Lower leg skin (tissue), 4 donors: ENCODE measurements around the gene ZNF77. TPM values are rescaled to one million over a fixed set of nuclear protein-coding genes. Genes with fewer than 3 reads are reported as not detected.

Experiments
- DNase-seq, 2 donors: peaks; one replicate each; pipeline ENCODE4 v3.0.0-alpha.2; 2019; ENCODE audit warnings: low spot score in 2 of 2
- H3K4me3 ChIP-seq: fragments of 200-600 bp; sonication (generic); 2 replicates; pipeline ENCODE4 v1.5.1; 2017; ENCODE audit warnings: mild to moderate bottlenecking, low read depth; ENCODE audit not compliant: poor library complexity, severe bottlenecking
- CTCF ChIP-seq, 3 donors: fragments of 450-650 bp; IDR thresholded peaks; one replicate each; pipeline ENCODE4 v1.5.1; 2016; ENCODE audit warnings: antibody characterized with exemption in 3 of 3, mild to moderate bottlenecking in 3 of 3, moderate library complexity in 2 of 3
- POLR2A ChIP-seq, 2 donors: fragments of 450-650 bp; IDR thresholded peaks; one replicate each; pipeline ENCODE4 v1.6.1; 2016 to 2017; ENCODE audit warnings: antibody characterized with exemption in 2 of 2, mild to moderate bottlenecking in 1 of 2, moderate library complexity in 1 of 2
- WGBS, 2 donors: methylation state at CpG; one replicate each; pipeline ENCODE4 v1.1.5; 2018; 5-methylcytosine and 5-hydroxymethylcytosine counted together
- intact Hi-C: fragments of 100-400 bp; cut with DNase I; formaldehyde crosslinking; loops from one replicate; pipeline ENCODE4 v1.15.0; 2023; ENCODE audit warnings: low total_unique reads
- total RNA-seq, 4 donors: library from RNA; depleted of rRNA; stranded (reverse); fragments of >200 nt; gene quantifications; one replicate each; pipeline ENCODE4 v1.1.0, GENCODE V29; 2016

ZNF77 gene
- total RNA-seq, 4 donors from 2014 or later = 3.7 to 5.9 (median 4.8) TPM

- no peak for DNase-seq
- TF ChIP-seq CTCF (IDR thresholded peaks at IDR 0.05) (no peak), POLR2A (IDR thresholded peaks at IDR 0.05) (no peak)
- H3K4me3 ChIP-seq = no peak overlapping the region
- 8% methylated on average over 15 of the region's 15 CpGs for WGBS, 2 donors
- intact Hi-C loops = no loop called here
Measured at GRCh38 chr19:2976609-2977000, 31.8 kb upstream of the ZNF77 start.

GRCh38 chr19:2974342-2975041 lies 29.7 kb upstream of the ZNF77 start:
- no peak for TF ChIP-seq CTCF (IDR thresholded peaks at IDR 0.05)
- TF ChIP-seq POLR2A (IDR thresholded peaks at IDR 0.05) = no peak
- no peak overlapping the region for H3K4me3 ChIP-seq
- DNase-seq = peak; percentile 75 to 91
- WGBS, 2 donors = 21 to 25% methylated on average over 14 of the region's 14 CpGs
- intact Hi-C loops = no loop called here

- intact Hi-C loops = no loop called here
- H3K4me3 ChIP-seq = no peak overlapping the region
- peak; percentile 56 to 91 for DNase-seq
- 59 to 68% methylated on average over 8 of the region's 8 CpGs for WGBS, 2 donors
- TF ChIP-seq POLR2A (IDR thresholded peaks at IDR 0.05) = no peak
- no peak for TF ChIP-seq CTCF (IDR thresholded peaks at IDR 0.05)
Measured at GRCh38 chr19:2973229-2973628, 28.5 kb upstream of the ZNF77 start.

- no peak for TF ChIP-seq POLR2A (IDR thresholded peaks at IDR 0.05)
- TF ChIP-seq CTCF (IDR thresholded peaks at IDR 0.05) = no peak
- WGBS, 2 donors = 74 to 86% methylated on average over 9 of the region's 9 CpGs
- DNase-seq = no peak
- no peak overlapping the region for H3K4me3 ChIP-seq
- intact Hi-C loops = no loop called here
Measured at GRCh38 chr19:2970201-2970835, 25.5 kb upstream of the ZNF77 start.

- no peak overlapping the region for H3K4me3 ChIP-seq
- 38 to 40% methylated on average over 5 of the region's 5 CpGs for WGBS, 2 donors
- intact Hi-C loops = loop anchor here (10.0 kb wide), 1 partner anchor 136 kb away; no protein-coding TSS in a partner anchor
- no peak for TF ChIP-seq CTCF (IDR thresholded peaks at IDR 0.05)
- TF ChIP-seq POLR2A (IDR thresholded peaks at IDR 0.05) = no peak
- DNase-seq = no peak
Measured at GRCh38 chr19:2969104-2969504, 24.3 kb upstream of the ZNF77 start.
